ENCODE measurements around the gene DNAJB8. TPM values are rescaled to one million over a fixed set of nuclear protein-coding genes. Genes with fewer than 3 reads are reported as not detected.

DNAJB8 gene
- total RNA-seq, 2 experiments from 2014 or later: not detected

- Histone ChIP-seq H3K36me3 (ENCODE audit: insufficient read depth, low read length) (no peaks in the 10 kb centered on the region), H3K4me1 (ENCODE audit: insufficient read depth, low read length) (no peaks in the 10 kb centered on the region), H3K9me3 (ENCODE audit: control insufficient read depth in 1 of 2, insufficient read depth in 1 of 2, low read length in 2 of 2) (no peaks in the 10 kb centered on the region), H3K4me3 (ENCODE audit: low read length) (no peak overlapping the region), H3K27ac (ENCODE audit: low read depth in 1 of 2, low read length in 2 of 2) (no peak overlapping the region), H3K27me3 (ENCODE audit: control insufficient read depth in 1 of 2, insufficient read depth in 2 of 2, low read length in 2 of 2) (peaks cover 0 to 6% of the 10 kb centered on the region in 2 experiments)
- Mint-ChIP-seq H3K27ac (no peak overlapping the region), H3K36me3 (ENCODE audit: low read depth) (no peaks in the 10 kb centered on the region), H3K9me3 (no peaks in the 10 kb centered on the region), H3K4me3 (no peak overlapping the region), H3K27me3 (peaks cover 25% of the 10 kb centered on the region), H3K4me1 (ENCODE audit: low read depth) (no peaks in the 10 kb centered on the region)
- POLR2A ChIA-PET: no interaction called here
- no peak for ATAC-seq (ENCODE audit: poor library complexity)
- TF ChIP-seq CTCF (IDR thresholded peaks at IDR 0.05): no peak
- CTCF ChIA-PET: no interaction called here
- intact Hi-C loops (cut with DNase I, micrococcal nuclease): no loop called here
- no peak for DNase-seq
Observed at GRCh38 chr3:128472449-128473179, 5.9 kb upstream of the DNAJB8 start.

- H3K4me1 ChIP-seq (ENCODE audit: insufficient read depth, low read length): no peaks in the 10 kb centered on the region
- peaks cover 8% of the 10 kb centered on the region for H3K4me1 Mint-ChIP-seq (ENCODE audit: low read depth)
- H3K9me3 ChIP-seq (ENCODE audit: control insufficient read depth in 1 of 2, insufficient read depth in 1 of 2, low read length in 2 of 2): no peaks in the 10 kb centered on the region
- peaks cover 22% of the 10 kb centered on the region for H3K27me3 Mint-ChIP-seq
- H3K27me3 ChIP-seq (ENCODE audit: control insufficient read depth in 1 of 2, insufficient read depth in 2 of 2, low read length in 2 of 2): peaks cover 0 to 6% of the 10 kb centered on the region in 2 experiments
- H3K9me3 Mint-ChIP-seq: no peaks in the 10 kb centered on the region
- H3K27ac ChIP-seq (ENCODE audit: low read depth in 1 of 2, low read length in 2 of 2): no peak overlapping the region
- no peak overlapping the region for H3K4me3 Mint-ChIP-seq
- TF ChIP-seq CTCF (IDR thresholded peaks at IDR 0.05): no peak
- H3K4me3 ChIP-seq (ENCODE audit: low read length): no peak overlapping the region
- intact Hi-C loops (cut with DNase I, micrococcal nuclease): no loop called here
- DNase-seq: no peak
- ATAC-seq (ENCODE audit: poor library complexity): no peak
- H3K27ac Mint-ChIP-seq: no peak overlapping the region
- H3K36me3 Mint-ChIP-seq (ENCODE audit: low read depth): no peaks in the 10 kb centered on the region
- POLR2A ChIA-PET: no interaction called here
- CTCF ChIA-PET: no interaction called here
- H3K36me3 ChIP-seq (ENCODE audit: insufficient read depth, low read length): no peaks in the 10 kb centered on the region
Observed at GRCh38 chr3:128471720-128472119, 5.0 kb upstream of the DNAJB8 start.

GRCh38 chr3:128471110-128471509 is 4.4 kb upstream of the DNAJB8 start:
- intact Hi-C loops (cut with DNase I, micrococcal nuclease): no loop called here
- H3K9me3 ChIP-seq (ENCODE audit: control insufficient read depth in 1 of 2, insufficient read depth in 1 of 2, low read length in 2 of 2): no peaks in the 10 kb centered on the region
- no peak for TF ChIP-seq CTCF (IDR thresholded peaks at IDR 0.05)
- H3K36me3 ChIP-seq (ENCODE audit: insufficient read depth, low read length): no peaks in the 10 kb centered on the region
- H3K4me3 ChIP-seq (ENCODE audit: low read length): no peak overlapping the region
- no peaks in the 10 kb centered on the region for H3K9me3 Mint-ChIP-seq
- H3K27me3 ChIP-seq (ENCODE audit: control insufficient read depth in 1 of 2, insufficient read depth in 2 of 2, low read length in 2 of 2): peaks cover 0 to 6% of the 10 kb centered on the region in 2 experiments
- H3K36me3 Mint-ChIP-seq (ENCODE audit: low read depth): no peaks in the 10 kb centered on the region
- no peak overlapping the region for H3K4me3 Mint-ChIP-seq
- ATAC-seq (ENCODE audit: poor library complexity) (no peak), DNase-seq (no peak)
- ChIA-PET CTCF (no interaction called here), POLR2A (no interaction called here)
- peaks cover 21% of the 10 kb centered on the region for H3K27me3 Mint-ChIP-seq
- no peak overlapping the region for H3K27ac Mint-ChIP-seq
- no peak overlapping the region for H3K27ac ChIP-seq (ENCODE audit: low read depth in 1 of 2, low read length in 2 of 2)
- peaks cover 9% of the 10 kb centered on the region for H3K4me1 Mint-ChIP-seq (ENCODE audit: low read depth)
- H3K4me1 ChIP-seq (ENCODE audit: insufficient read depth, low read length): no peaks in the 10 kb centered on the region
